Keratinocyte (primary cell): ENCODE measurements around the gene GABRB1.

Source experiments
- CTCF ChIP-seq, 3 experiments: IDR thresholded peaks in 1 of 3; conservative IDR thresholded peaks in 1 of 3; optimal IDR thresholded peaks in 1 of 3; 2 replicates in 2 of 3; 3 replicates in 1 of 3; pipeline versions ENCODE3 to v1.5.1; 2011; ENCODE audit warnings: low read length in 3 of 3, mild to moderate bottlenecking in 3 of 3, moderate library complexity in 2 of 3, control low read depth in 1 of 3, inconsistent platforms in 1 of 3; ENCODE audit not compliant: insufficient read depth in 2 of 3; ENCODE audit errors: extremely low read depth in 1 of 3
- EZH2 ChIP-seq: IDR thresholded peaks from one replicate; pipeline ENCODE4 v1.6.1; 2012; ENCODE audit warnings: inconsistent platforms, mild to moderate bottlenecking, low read length, moderate library complexity

- TF ChIP-seq CTCF (optimal IDR thresholded peaks at IDR 0.05 in 1 of 3, IDR thresholded peaks at IDR 0.05 in 1 of 3, conservative IDR thresholded peaks at IDR 0.05 in 1 of 3; ENCODE audit: extremely low read depth in 1 of 3, insufficient read depth in 2 of 3, low read length in 3 of 3) (no peak), EZH2 (no peak)
Measured at GRCh38 chr4:47337893-47338292, 306.5 kb downstream of the GABRB1 start.
